Measurements from ENCODE around the gene PRTN3. TPM values are rescaled to one million over a fixed set of nuclear protein-coding genes. Genes with fewer than 3 reads are reported as not detected.
A peak's percentile ranks its signal among the peaks of the same experiment; 100 is the strongest.

PRTN3 gene
- total RNA-seq (2014; rRNA removed; shearing (Covaris generic)) = not detected in 2 replicates
- not detected in 2 replicates for polyA plus RNA-seq (2015; cell fraction: cytosol; rRNA removed)
- polyA plus RNA-seq (2015; cell fraction: nucleus; rRNA removed) = not detected in 2 replicates

- no peak for DNase-seq (ENCODE audit: low read depth)
These were observed at the start of gene PRTN3 for GRCh38 chr19:840519-841206. Gene PRTN3 (plus strand): TSS chr19:840999. CDS start chr19:841009, 10 bp downstream.

GRCh38 chr19:791007-791566 lies 49.7 kb upstream of the PRTN3 start:
- DNase-seq (ENCODE audit: low read depth) = no peak

- DNase-seq (ENCODE audit: low read depth) = no peak
These were observed 49.1 kb upstream of the PRTN3 start for GRCh38 chr19:791567-792305.

GRCh38 chr19:792306-792885 lies 48.4 kb upstream of the PRTN3 start:
- no peak for DNase-seq (ENCODE audit: low read depth)

GRCh38 chr19:793806-794205 lies 47.0 kb upstream of the PRTN3 start:
- no peak for DNase-seq (ENCODE audit: low read depth)

- DNase-seq (ENCODE audit: low read depth) = no peak
These were observed 45.7 kb upstream of the PRTN3 start for GRCh38 chr19:795073-795611.

GRCh38 chr19:795691-796581 lies 44.9 kb upstream of the PRTN3 start:
- no peak for DNase-seq (ENCODE audit: low read depth)

GRCh38 chr19:796692-797527 lies 43.9 kb upstream of the PRTN3 start, which contains the start of gene PTBP1:
Gene PTBP1 (plus strand): TSS chr19:797452. CDS start chr19:797498, 46 bp downstream.
- peak; percentile 100 for DNase-seq (ENCODE audit: low read depth)

GRCh38 chr19:797528-798414 lies 43.0 kb upstream of the PRTN3 start:
- peak; percentile 83 for DNase-seq (ENCODE audit: low read depth)

GRCh38 chr19:798415-799075 lies 42.3 kb upstream of the PRTN3 start:
- no peak for DNase-seq (ENCODE audit: low read depth)

- DNase-seq (ENCODE audit: low read depth) = peak; percentile 43
These were observed 41.5 kb upstream of the PRTN3 start for GRCh38 chr19:799076-799881.

GRCh38 chr19:800360-801029 lies 40.3 kb upstream of the PRTN3 start:
- no peak for DNase-seq (ENCODE audit: low read depth)

- DNase-seq (ENCODE audit: low read depth) = no peak
These were observed 39.6 kb upstream of the PRTN3 start for GRCh38 chr19:801030-801860.

GRCh38 chr19:801861-802497 lies 38.8 kb upstream of the PRTN3 start:
- DNase-seq (ENCODE audit: low read depth) = no peak

GRCh38 chr19:802498-803098 lies 38.2 kb upstream of the PRTN3 start:
- no peak for DNase-seq (ENCODE audit: low read depth)

Data from HT1080 (cell line).